ENCODE measurements around the gene SUN3.

- TF ChIP-seq POLR2A (IDR thresholded peaks at IDR 0.05; ENCODE audit: low read depth, low read length) (no peak), CEBPB (IDR thresholded peaks at IDR 0.05; ENCODE audit: low read depth, low read length) (no peak)
- TF ChIP-seq, protein P1, sequence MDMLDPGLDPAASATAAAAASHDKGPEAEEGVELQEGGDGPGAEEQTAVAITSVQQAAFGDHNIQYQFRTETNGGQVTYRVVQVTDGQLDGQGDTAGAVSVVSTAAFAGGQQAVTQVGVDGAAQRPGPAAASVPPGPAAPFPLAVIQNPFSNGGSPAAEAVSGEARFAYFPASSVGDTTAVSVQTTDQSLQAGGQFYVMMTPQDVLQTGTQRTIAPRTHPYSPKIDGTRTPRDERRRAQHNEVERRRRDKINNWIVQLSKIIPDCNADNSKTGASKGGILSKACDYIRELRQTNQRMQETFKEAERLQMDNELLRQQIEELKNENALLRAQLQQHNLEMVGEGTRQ (IDR thresholded peaks at IDR 0.05; ENCODE audit: low read depth, low read length), result no peak
- TF ChIP-seq, protein P2, sequence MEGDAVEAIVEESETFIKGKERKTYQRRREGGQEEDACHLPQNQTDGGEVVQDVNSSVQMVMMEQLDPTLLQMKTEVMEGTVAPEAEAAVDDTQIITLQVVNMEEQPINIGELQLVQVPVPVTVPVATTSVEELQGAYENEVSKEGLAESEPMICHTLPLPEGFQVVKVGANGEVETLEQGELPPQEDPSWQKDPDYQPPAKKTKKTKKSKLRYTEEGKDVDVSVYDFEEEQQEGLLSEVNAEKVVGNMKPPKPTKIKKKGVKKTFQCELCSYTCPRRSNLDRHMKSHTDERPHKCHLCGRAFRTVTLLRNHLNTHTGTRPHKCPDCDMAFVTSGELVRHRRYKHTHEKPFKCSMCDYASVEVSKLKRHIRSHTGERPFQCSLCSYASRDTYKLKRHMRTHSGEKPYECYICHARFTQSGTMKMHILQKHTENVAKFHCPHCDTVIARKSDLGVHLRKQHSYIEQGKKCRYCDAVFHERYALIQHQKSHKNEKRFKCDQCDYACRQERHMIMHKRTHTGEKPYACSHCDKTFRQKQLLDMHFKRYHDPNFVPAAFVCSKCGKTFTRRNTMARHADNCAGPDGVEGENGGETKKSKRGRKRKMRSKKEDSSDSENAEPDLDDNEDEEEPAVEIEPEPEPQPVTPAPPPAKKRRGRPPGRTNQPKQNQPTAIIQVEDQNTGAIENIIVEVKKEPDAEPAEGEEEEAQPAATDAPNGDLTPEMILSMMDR (conservative IDR thresholded peaks at IDR 0.05; ENCODE audit: low read depth, low read length), result no peak
These were observed 2.2 kb upstream of the SUN3 start for GRCh38 chr7:48031111-48031510.
